Natural killer cell (primary cell): Measurements from ENCODE around the gene P2RY12. TPM values are rescaled to one million over a fixed set of nuclear protein-coding genes. Genes with fewer than 3 reads are reported as not detected.

Experiments used
- ATAC-seq, 3 donors: fragments of 150-1000 bp in 2 of 3; fragments of 200-7000 bp in 1 of 3; cut with Tn5 transposase; 1 replicate in 1 of 3; 2 replicates in 2 of 3; pipeline ENCODE4 v1.10.0; 2021; ENCODE audit warnings: mild to moderate bottlenecking in 2 of 3, moderate library complexity in 2 of 3
- DNase-seq, 2 donors: peaks; one replicate each; pipeline versions ENCODE4 v3.0.0 to v3.0.0-alpha.2; 2013 to 2021; ENCODE audit warnings: mixed read lengths in 1 of 2
- H3K27ac ChIP-seq: one replicate; pipeline ENCODE4 v1.5.1; 2013; ENCODE audit warnings: mild to moderate bottlenecking, low read length
- H3K27me3 ChIP-seq: one replicate; pipeline ENCODE4 v1.6.1; 2013; ENCODE audit warnings: low read length; ENCODE audit not compliant: control insufficient read depth, insufficient read depth
- H3K36me3 ChIP-seq: one replicate; pipeline ENCODE4 v1.6.1; 2013; ENCODE audit warnings: low read length; ENCODE audit not compliant: control insufficient read depth, insufficient read depth
- H3K4me1 ChIP-seq: one replicate; pipeline ENCODE4 v1.6.1; 2013; ENCODE audit warnings: low read length; ENCODE audit not compliant: control insufficient read depth, insufficient read depth
- H3K4me3 ChIP-seq: one replicate; pipeline ENCODE4 v1.5.1; 2013; ENCODE audit warnings: low read length
- H3K9me3 ChIP-seq: one replicate; pipeline ENCODE4 v1.6.1; 2013; ENCODE audit warnings: low read length; ENCODE audit not compliant: control insufficient read depth, insufficient read depth
- H3K27ac Mint-ChIP-seq, 2 donors: one replicate each; pipeline ENCODE4 v1.8.0; 2022; ENCODE audit warnings: mild to moderate bottlenecking in 2 of 2, mixed read lengths in 2 of 2, moderate library complexity in 1 of 2
- H3K27me3 Mint-ChIP-seq, 2 donors: one replicate each; pipeline ENCODE4 v1.8.0; 2022; ENCODE audit warnings: low read depth in 2 of 2, mixed read lengths in 2 of 2
- H3K36me3 Mint-ChIP-seq: one replicate; pipeline ENCODE4 v1.8.0; 2022; ENCODE audit warnings: mixed read lengths
- H3K4me1 Mint-ChIP-seq, 2 donors: one replicate each; pipeline ENCODE4 v1.8.0; 2022; ENCODE audit warnings: mixed read lengths in 2 of 2
- H3K4me3 Mint-ChIP-seq: one replicate; pipeline ENCODE4 v1.8.0; 2022; ENCODE audit warnings: mild to moderate bottlenecking, moderate library complexity, mixed read lengths
- H3K9me3 Mint-ChIP-seq, 2 donors: one replicate each; pipeline ENCODE4 v1.8.0; 2022; ENCODE audit warnings: mixed read lengths in 2 of 2
- CTCF ChIP-seq: fragments of 200-600 bp; IDR thresholded peaks from one replicate; pipeline ENCODE4 v1.8.0; 2022; ENCODE audit warnings: antibody characterized with exemption
- WGBS: methylation state at CpG from one replicate; pipeline ENCODE4 v1.1.7; 2013; ENCODE audit warnings: missing lambda C conversion rate; ENCODE audit not compliant: insufficient coverage; 5-methylcytosine and 5-hydroxymethylcytosine counted together
- intact Hi-C: fragments of 100-400 bp; cut with micrococcal nuclease; formaldehyde crosslinking; loops from one replicate; pipeline ENCODE4 v1.14.2; 2022
- total RNA-seq, 4 donors: library from RNA; stranded (reverse); fragments of 120-200 nt in 1 of 4; gene quantifications; one replicate each; pipeline versions ENCODE4 v1.2.3 to v1.2.4, GENCODE V29; 2013 to 2022

Gene P2RY12
- total RNA-seq, 3 donors from 2014 or later (not counting 1 experiment from before 2014, with no cell fraction given), result 0.52 to 1.6 (median 1.3) TPM

DNA sequence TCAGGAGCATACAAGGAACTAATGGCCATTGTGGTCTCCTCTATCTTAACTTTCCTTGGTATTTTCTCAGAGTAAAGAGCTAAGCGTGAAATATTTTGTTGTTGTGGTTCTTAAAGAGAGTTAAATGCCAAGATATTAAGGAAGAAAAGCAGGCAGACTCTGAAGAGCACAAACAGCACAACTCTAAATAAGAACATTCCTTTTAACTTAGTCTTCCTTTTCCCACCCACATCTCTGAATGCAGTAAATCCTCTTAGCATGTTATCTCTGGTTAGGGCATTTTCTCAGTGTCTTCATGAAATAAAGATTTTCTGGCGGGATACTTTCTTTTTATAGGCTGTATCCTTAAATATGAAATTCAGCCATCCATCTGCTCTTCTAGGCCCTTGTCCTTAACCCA lies 69.4 kb downstream of the P2RY12 start:
- no peaks in the 10 kb centered on the region for H3K27me3 ChIP-seq
- H3K9me3 ChIP-seq, result no peaks in the 10 kb centered on the region
- H3K27ac ChIP-seq, result no peak overlapping the region
- no peaks in the 10 kb centered on the region for H3K36me3 ChIP-seq
- ATAC-seq, result no peak
- no peak overlapping the region for H3K4me3 Mint-ChIP-seq
- no peaks in the 10 kb centered on the region for H3K36me3 Mint-ChIP-seq
- H3K27me3 Mint-ChIP-seq, result no peaks in the 10 kb centered on the region
- TF ChIP-seq CTCF, result no peak
- DNase-seq, result no peak
- intact Hi-C loops, result no loop called here
- no peaks in the 10 kb centered on the region for H3K9me3 Mint-ChIP-seq
- WGBS, result no CpG with 5 or more reads among the region's 2 CpGs
- H3K4me1 Mint-ChIP-seq, result no peaks in the 10 kb centered on the region
- H3K4me3 ChIP-seq, result no peak overlapping the region
- no peaks in the 10 kb centered on the region for H3K4me1 ChIP-seq
- H3K27ac Mint-ChIP-seq, result no peak overlapping the region

DNA sequence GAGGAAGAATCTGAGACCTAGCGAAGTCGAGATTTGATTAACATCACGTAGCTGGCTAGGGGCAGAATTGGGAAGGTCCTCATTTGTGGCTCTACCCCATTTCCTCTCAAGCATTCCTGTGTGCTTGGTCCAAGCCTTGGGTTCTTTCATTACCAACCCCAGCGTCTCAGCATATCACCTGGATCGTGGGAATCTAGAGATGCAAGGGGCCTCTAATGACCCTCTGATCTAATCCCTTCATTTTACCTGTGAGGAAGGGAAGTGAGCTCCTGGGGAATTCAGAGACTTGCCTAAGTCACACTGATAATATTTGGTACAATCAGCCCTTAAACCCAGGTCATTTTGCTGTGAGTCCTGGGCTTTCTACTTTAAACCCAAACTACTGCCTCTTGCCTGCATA lies 70.0 kb downstream of the P2RY12 start:
- ATAC-seq (no peak), DNase-seq (no peak)
- Histone ChIP-seq H3K27ac (no peak overlapping the region), H3K27me3 (no peaks in the 10 kb centered on the region), H3K9me3 (no peaks in the 10 kb centered on the region), H3K4me3 (no peak overlapping the region), H3K4me1 (no peaks in the 10 kb centered on the region), H3K36me3 (no peaks in the 10 kb centered on the region)
- Mint-ChIP-seq H3K36me3 (no peaks in the 10 kb centered on the region), H3K4me3 (no peak overlapping the region), H3K27me3 (no peaks in the 10 kb centered on the region), H3K4me1 (no peaks in the 10 kb centered on the region), H3K9me3 (no peaks in the 10 kb centered on the region), H3K27ac (no peak overlapping the region)
- WGBS, result 87% methylated on average over 5 of the region's 5 CpGs
- intact Hi-C loops, result no loop called here
- TF ChIP-seq CTCF, result no peak

DNA sequence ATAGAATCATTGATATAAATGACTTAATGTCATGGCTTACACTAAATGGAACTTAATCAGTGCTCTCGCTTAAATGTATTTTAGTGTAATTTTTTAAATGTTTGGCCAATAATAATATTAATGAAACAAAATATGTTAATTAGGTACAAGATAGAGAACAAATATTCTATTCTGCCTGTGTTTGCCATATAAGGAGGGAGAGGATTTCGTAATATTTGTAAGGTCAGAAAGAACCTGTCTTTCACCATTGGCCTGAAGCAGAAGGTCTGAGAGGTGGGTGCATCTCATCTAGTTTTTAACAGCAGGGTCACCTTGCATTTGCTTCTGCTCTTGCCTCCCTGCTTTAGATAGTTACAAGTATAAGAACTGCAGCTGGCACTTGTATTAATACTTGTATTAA lies 70.4 kb downstream of the P2RY12 start:
- 94% methylated on average over 1 of the region's 2 CpGs for WGBS

More for the DNA sequence above, 70.4 kb downstream of the P2RY12 start:
- Mint-ChIP-seq H3K27me3 (no peaks in the 10 kb centered on the region), H3K36me3 (no peaks in the 10 kb centered on the region), H3K4me1 (no peaks in the 10 kb centered on the region), H3K27ac (no peak overlapping the region), H3K4me3 (no peak overlapping the region), H3K9me3 (no peaks in the 10 kb centered on the region)
- no peak for DNase-seq
- H3K4me3 ChIP-seq, result no peak overlapping the region
- intact Hi-C loops, result no loop called here
- TF ChIP-seq CTCF, result no peak
- no peaks in the 10 kb centered on the region for H3K4me1 ChIP-seq
- no peaks in the 10 kb centered on the region for H3K9me3 ChIP-seq
- no peaks in the 10 kb centered on the region for H3K36me3 ChIP-seq
- no peak overlapping the region for H3K27ac ChIP-seq
- ATAC-seq, result no peak
- no peaks in the 10 kb centered on the region for H3K27me3 ChIP-seq
